Right ventricle myocardium superior (tissue), 1 donor: ENCODE measurements around the gene C1QTNF3. TPM values are rescaled to one million over a fixed set of nuclear protein-coding genes. Genes with fewer than 3 reads are reported as not detected.

Experiments used
- ATAC-seq: fragments of 200-7000 bp; cut with Tn5 transposase; one replicate; pipeline ENCODE4 v1.9.1; 2020; ENCODE audit warnings: mild to moderate bottlenecking; ENCODE audit not compliant: poor library complexity
- DNase-seq: peaks from one replicate; pipeline ENCODE4 v3.0.0-alpha.2; 2020
- intact Hi-C: fragments of 100-400 bp; cut with DNase I; formaldehyde crosslinking; loops from one replicate; pipeline ENCODE4 v1.11.2; 2022
- total RNA-seq: library from RNA; stranded (reverse); fragmentation: NEBNext Ultra II Directional; extraction: Animal tissue kit (Norgen Biotek cat#: 25700); gene quantifications from one replicate; pipeline ENCODE4 v1.2.1, GENCODE V29; 2021
- donor health status: DM: no; HTN: yes; CAD: no; lungs with severe emphysema.

Gene C1QTNF3
- total RNA-seq, 1 donor from 2014 or later: 0.70 TPM

DNA sequence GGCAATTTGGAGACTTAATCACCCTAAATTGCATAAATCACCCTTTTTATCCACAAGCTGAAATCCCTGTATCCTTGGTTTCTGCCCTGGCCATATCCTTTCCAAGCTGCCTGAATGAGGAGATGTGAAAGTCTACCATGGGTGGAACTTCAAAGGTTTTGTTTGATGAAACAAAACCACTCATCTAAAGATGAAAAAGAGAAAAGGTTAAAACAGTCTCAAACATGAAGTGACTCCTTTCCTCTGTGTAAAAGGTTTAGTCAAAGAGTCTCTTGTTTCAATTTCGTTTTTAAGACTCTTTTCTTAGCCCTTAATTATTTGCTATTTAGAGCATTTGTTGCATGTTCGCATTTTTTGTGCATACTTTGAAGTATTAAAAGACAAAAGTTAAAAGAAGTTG is 69.7 kb downstream of the C1QTNF3 start:
- intact Hi-C loops: no loop called here
- ATAC-seq (no peak), DNase-seq (no peak)

DNA sequence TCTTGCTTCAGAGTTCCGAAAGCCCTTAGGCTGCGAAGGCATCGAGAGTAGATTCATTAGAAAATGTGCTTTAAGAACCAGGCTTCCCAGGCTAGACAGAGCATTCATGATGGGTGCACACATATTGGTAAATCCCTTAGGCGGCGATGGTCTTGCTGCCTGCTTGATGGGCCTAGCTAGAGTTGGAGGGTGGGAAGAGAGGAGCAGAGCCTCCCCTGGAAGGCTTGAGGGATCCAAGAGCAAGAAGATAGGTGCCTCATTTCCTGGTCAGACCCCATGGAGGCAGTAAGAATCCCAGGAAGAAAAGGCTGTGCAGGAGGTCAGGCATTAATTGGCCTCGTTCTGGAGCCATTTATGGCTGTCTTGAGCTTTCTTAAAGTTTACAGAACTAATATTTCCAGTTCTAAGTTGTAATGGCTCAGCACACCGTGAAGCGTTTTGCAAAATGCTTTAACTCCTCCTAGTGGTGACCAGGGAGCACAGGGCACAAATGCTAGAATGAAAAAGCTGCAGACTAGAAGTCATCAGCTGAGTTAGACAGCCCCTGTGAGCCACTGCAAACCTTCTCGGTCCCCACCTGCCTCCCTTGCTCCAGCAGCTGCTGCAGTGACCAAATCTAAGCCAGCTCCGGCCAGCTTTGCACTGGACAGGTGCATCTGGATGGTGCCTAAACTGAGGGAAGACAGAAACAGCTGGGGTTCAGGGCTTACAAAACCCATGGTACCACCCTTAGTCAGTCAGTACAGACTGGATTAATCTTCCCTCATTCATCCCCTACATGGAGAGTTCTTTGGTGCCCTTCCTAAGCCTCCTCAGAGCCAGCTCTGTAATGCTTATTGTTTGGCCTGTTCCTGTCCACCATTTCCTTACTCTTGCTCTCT is 73.2 kb downstream of the C1QTNF3 start:
- intact Hi-C loops: loop anchor here (10.0 kb wide), 1 partner anchor 535 kb away; no protein-coding TSS in a partner anchor
- ATAC-seq (peak; percentile 76), DNase-seq (peak; percentile 33)

DNA sequence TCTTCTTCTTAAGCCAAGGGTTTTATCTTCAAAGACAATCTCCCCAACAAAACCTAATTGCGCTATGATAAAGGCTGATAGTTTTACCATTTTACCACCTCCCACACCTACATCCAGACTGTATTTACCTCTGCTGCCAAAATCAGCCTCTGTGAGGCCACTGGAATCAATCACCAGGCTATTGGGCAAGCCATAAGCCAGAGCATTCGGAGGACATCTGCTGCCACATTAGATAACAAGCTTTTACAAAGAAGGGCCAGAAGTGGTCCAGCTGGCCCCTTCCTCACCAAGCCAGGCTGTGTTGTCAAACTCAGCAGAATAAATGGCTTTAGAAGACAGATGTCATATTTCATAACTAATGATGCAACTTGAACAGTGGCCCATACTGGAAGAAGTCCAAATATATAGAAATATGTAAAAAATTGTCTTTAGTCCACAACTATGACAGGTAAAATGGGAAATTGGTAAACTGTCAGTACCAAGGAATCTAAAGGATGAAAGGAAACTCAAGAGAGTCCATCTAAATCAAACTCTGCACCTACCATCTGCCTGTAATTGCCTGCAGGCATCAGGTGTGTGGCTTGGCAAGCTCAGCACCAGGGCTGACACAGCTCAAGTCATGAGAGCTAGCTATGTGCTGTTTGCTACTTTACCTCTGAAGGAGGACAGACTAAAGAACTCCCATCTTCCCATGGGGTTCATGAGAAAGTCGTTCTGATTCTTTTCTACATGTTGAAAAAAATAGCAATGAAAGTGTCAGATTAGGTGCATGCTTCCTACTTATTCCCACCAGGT is 74.6 kb downstream of the C1QTNF3 start:
- ATAC-seq (peak; percentile 48), DNase-seq (no peak)
- intact Hi-C loops: loop anchor here (10.0 kb wide), 1 partner anchor 534 kb away; no protein-coding TSS in a partner anchor

Other genes starting within 250 kb of the C1QTNF3 start
- gene ADAMTS12, start 151.2 kb downstream of the C1QTNF3 start, total RNA-seq: 1.7 TPM
- gene RXFP3, start 106.8 kb downstream of the C1QTNF3 start, total RNA-seq: not detected
- gene SLC45A2, start 58.5 kb downstream of the C1QTNF3 start, total RNA-seq: not detected
- 5.5 TPM for gene AMACR, start 35.2 kb downstream of the C1QTNF3 start, total RNA-seq